CD14-positive monocyte (primary cell): Measurements from ENCODE around the gene OGDHL. TPM values are rescaled to one million over a fixed set of nuclear protein-coding genes. Genes with fewer than 3 reads are reported as not detected.

Experiments used
- DNase-seq, 3 donors: peaks; one replicate each; pipeline ENCODE4 v3.0.0-alpha.2; 2011 to 2022
- H2AFZ ChIP-seq: 2 replicates; pipeline ENCODE4 v1.6.0; 2012; ENCODE audit warnings: mild to moderate bottlenecking, low read depth, low read length, inconsistent platforms; ENCODE audit not compliant: insufficient read depth, poor library complexity, severe bottlenecking
- H3K27ac ChIP-seq, 2 donors: 1 replicate in 1 of 2; 2 replicates in 1 of 2; pipeline ENCODE4 v1.5.1; 2012 to 2013; ENCODE audit warnings: low read length in 2 of 2, control low read depth in 1 of 2, inconsistent platforms in 1 of 2, low read depth in 1 of 2, mild to moderate bottlenecking in 1 of 2
- H3K27me3 ChIP-seq, 2 donors: one replicate each; pipeline versions ENCODE4 v1.6.0 to v1.6.1; 2011 to 2013; ENCODE audit warnings: low read length in 2 of 2; ENCODE audit not compliant: control insufficient read depth in 2 of 2, insufficient read depth in 2 of 2
- H3K36me3 ChIP-seq, 2 donors: replicated peaks in 1 of 2; 1 replicate in 1 of 2; 2 replicates in 1 of 2; pipeline versions ENCODE4 v1.5.1 to v1.6.1; 2012 to 2013; ENCODE audit warnings: low read length in 2 of 2, control low read depth in 1 of 2, inconsistent platforms in 1 of 2, mild to moderate bottlenecking in 1 of 2; ENCODE audit not compliant: insufficient read depth in 2 of 2, control insufficient read depth in 1 of 2
- H3K4me1 ChIP-seq, 2 donors: 1 replicate in 1 of 2; 2 replicates in 1 of 2; pipeline versions ENCODE4 v1.5.1 to v1.6.1; 2012 to 2013; ENCODE audit warnings: low read length in 2 of 2, control low read depth in 1 of 2, inconsistent platforms in 1 of 2, mild to moderate bottlenecking in 1 of 2, moderate library complexity in 1 of 2; ENCODE audit not compliant: insufficient read depth in 2 of 2, control insufficient read depth in 1 of 2
- H3K4me2 ChIP-seq: replicated peaks from 2 replicates; pipeline ENCODE3; 2012; ENCODE audit warnings: low read length, moderate library complexity, mild to moderate bottlenecking; ENCODE audit not compliant: poor library complexity, severe bottlenecking; ENCODE audit errors: extremely low read depth
- H3K4me3 ChIP-seq, 3 experiments: fragments of 200-600 bp in 1 of 3; sonication (generic) in 1 of 3; replicated peaks in 1 of 3; 1 replicate in 2 of 3; 2 replicates in 1 of 3; pipeline ENCODE4 v1.5.1; 2011 to 2013; ENCODE audit warnings: low read length in 3 of 3, mild to moderate bottlenecking in 3 of 3, control low read depth in 2 of 3, low read depth in 2 of 3, inconsistent platforms in 1 of 3, moderate library complexity in 1 of 3
- H3K79me2 ChIP-seq: 2 replicates; pipeline ENCODE4 v1.6.0; 2012; ENCODE audit warnings: mild to moderate bottlenecking, control low read depth, inconsistent platforms, low read length, moderate library complexity; ENCODE audit not compliant: insufficient read depth
- H3K9ac ChIP-seq: 2 replicates; pipeline ENCODE4 v1.6.0; 2017; ENCODE audit warnings: low read length, mild to moderate bottlenecking; ENCODE audit not compliant: insufficient read depth, poor library complexity, severe bottlenecking
- H3K9me3 ChIP-seq, 2 donors: replicated peaks in 1 of 2; 1 replicate in 1 of 2; 2 replicates in 1 of 2; pipeline versions ENCODE4 v1.5.1 to v1.6.1; 2012 to 2013; ENCODE audit warnings: low read length in 2 of 2, control low read depth in 1 of 2; ENCODE audit not compliant: control insufficient read depth in 1 of 2, insufficient read depth in 1 of 2
- H4K20me1 ChIP-seq: 2 replicates; pipeline ENCODE4 v1.6.0; 2012; ENCODE audit warnings: mild to moderate bottlenecking, low read length, control low read depth, moderate library complexity; ENCODE audit not compliant: insufficient read depth
- H3K27ac Mint-ChIP-seq, 7 donors: one replicate each; pipeline ENCODE4 v1.8.0; 2020; ENCODE audit warnings: mild to moderate bottlenecking in 7 of 7, mixed read lengths in 7 of 7, moderate library complexity in 6 of 7, inconsistent platforms in 2 of 7
- H3K27me3 Mint-ChIP-seq, 3 donors: one replicate each; pipeline ENCODE4 v1.8.0; 2021 to 2022; ENCODE audit warnings: low read depth in 3 of 3, mild to moderate bottlenecking in 3 of 3, mixed read lengths in 3 of 3, moderate library complexity in 3 of 3, inconsistent platforms in 1 of 3
- H3K36me3 Mint-ChIP-seq, 2 donors: one replicate each; pipeline ENCODE4 v1.8.0; 2020; ENCODE audit warnings: mixed read lengths in 2 of 2, inconsistent platforms in 1 of 2, mild to moderate bottlenecking in 1 of 2
- H3K4me1 Mint-ChIP-seq: one replicate; pipeline ENCODE4 v1.8.0; 2020; ENCODE audit warnings: mild to moderate bottlenecking, mixed read lengths
- H3K4me3 Mint-ChIP-seq, 2 donors: one replicate each; pipeline ENCODE4 v1.8.0; 2020; ENCODE audit warnings: mild to moderate bottlenecking in 2 of 2, mixed read lengths in 2 of 2, moderate library complexity in 1 of 2
- H3K9me3 Mint-ChIP-seq, 7 donors: one replicate each; pipeline ENCODE4 v1.8.0; 2020 to 2022; ENCODE audit warnings: mixed read lengths in 7 of 7, mild to moderate bottlenecking in 6 of 7, moderate library complexity in 6 of 7, inconsistent platforms in 2 of 7
- WGBS: methylation state at CpG from one replicate; pipeline ENCODE4 v1.1.5; 2013; ENCODE audit warnings: missing lambda C conversion rate; ENCODE audit not compliant: insufficient coverage; 5-methylcytosine and 5-hydroxymethylcytosine counted together
- intact Hi-C, 2 donors: fragments of 100-400 bp; cut with micrococcal nuclease; formaldehyde crosslinking; loops; one replicate each; pipeline versions ENCODE4 v1.15.0 to v1.15.1; 2023
- polyA plus RNA-seq, 3 donors: library from polyadenylated mRNA; depleted of rRNA in 1 of 3; unstranded in 2 of 3; stranded (reverse) in 1 of 3; fragments of 300-500 nt in 2 of 3; fragments of >200 nt in 1 of 3; fragmentation: Illumina TruSeq in 2 of 3; gene quantifications; 1 replicate in 2 of 3; 2 replicates in 1 of 3; pipeline ENCODE4 v1.2.3, GENCODE V29; 2012 to 2021
- TF ChIP-seq, protein P1 (sequence below): fragments of 200-600 bp; IDR thresholded peaks from one replicate; pipeline ENCODE4 v1.8.0; 2022; ENCODE audit warnings: antibody characterized with exemption, mild to moderate bottlenecking

Gene OGDHL
- polyA plus RNA-seq, 3 donors: not detected

DNA sequence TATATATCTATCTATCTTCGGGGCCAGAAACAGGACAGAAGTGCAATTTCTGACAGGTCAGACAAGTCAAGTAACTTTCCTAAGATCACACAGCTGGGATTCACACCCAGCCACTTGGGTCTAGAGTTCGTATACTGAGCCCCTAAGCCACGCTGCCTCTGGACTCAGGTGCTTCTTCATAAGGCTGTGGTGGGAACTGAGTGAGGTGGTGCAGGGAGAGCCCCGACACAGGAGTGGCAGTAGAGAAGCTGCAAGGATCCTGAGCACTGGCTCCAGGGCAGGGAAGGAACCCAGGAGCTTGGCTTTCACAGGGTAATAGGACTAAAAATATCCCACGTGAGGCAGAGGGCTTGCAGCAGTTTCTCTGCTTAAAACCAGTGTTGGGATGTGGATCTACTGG, 48.9 kb downstream of the OGDHL start:
- H3K27me3 Mint-ChIP-seq: peaks cover 3 to 9% (median 5%) of the 10 kb centered on the region in 3 donors
- H3K4me3 Mint-ChIP-seq: no peak overlapping the region
- Histone ChIP-seq H4K20me1 (no peaks in the 10 kb centered on the region), H3K4me1 (no peaks in the 10 kb centered on the region), H3K27ac (no peak overlapping the region), H3K9me3 (peaks cover 0 to 7% of the 10 kb centered on the region in 2 donors), H2AFZ (no peak overlapping the region), H3K79me2 (no peaks in the 10 kb centered on the region), H3K27me3 (no peaks in the 10 kb centered on the region), H3K4me3 (no peak overlapping the region), H3K9ac (no peak overlapping the region), H3K36me3 (no peaks in the 10 kb centered on the region), H3K4me2 (no peak overlapping the region)
- H3K27ac Mint-ChIP-seq: no peak overlapping the region
- DNase-seq: no peak
- 96% methylated on average over 3 of the region's 5 CpGs for WGBS
- intact Hi-C loops: no loop called here
- H3K36me3 Mint-ChIP-seq: no peaks in the 10 kb centered on the region
- peaks cover 4 to 22% (median 13%) of the 10 kb centered on the region in 7 donors for H3K9me3 Mint-ChIP-seq
- no peaks in the 10 kb centered on the region for H3K4me1 Mint-ChIP-seq
- TF ChIP-seq, protein P1, sequence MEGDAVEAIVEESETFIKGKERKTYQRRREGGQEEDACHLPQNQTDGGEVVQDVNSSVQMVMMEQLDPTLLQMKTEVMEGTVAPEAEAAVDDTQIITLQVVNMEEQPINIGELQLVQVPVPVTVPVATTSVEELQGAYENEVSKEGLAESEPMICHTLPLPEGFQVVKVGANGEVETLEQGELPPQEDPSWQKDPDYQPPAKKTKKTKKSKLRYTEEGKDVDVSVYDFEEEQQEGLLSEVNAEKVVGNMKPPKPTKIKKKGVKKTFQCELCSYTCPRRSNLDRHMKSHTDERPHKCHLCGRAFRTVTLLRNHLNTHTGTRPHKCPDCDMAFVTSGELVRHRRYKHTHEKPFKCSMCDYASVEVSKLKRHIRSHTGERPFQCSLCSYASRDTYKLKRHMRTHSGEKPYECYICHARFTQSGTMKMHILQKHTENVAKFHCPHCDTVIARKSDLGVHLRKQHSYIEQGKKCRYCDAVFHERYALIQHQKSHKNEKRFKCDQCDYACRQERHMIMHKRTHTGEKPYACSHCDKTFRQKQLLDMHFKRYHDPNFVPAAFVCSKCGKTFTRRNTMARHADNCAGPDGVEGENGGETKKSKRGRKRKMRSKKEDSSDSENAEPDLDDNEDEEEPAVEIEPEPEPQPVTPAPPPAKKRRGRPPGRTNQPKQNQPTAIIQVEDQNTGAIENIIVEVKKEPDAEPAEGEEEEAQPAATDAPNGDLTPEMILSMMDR: no peak

- TF ChIP-seq, protein P1: no peak
- H3K4me3 ChIP-seq: no peak overlapping the region
- H3K79me2 ChIP-seq: no peaks in the 10 kb centered on the region
- no peaks in the 10 kb centered on the region for H3K27me3 ChIP-seq
- Mint-ChIP-seq H3K4me3 (no peak overlapping the region), H3K27me3 (peaks cover 2 to 11% (median 3%) of the 10 kb centered on the region in 3 donors), H3K4me1 (no peaks in the 10 kb centered on the region), H3K9me3 (peaks cover 2 to 22% (median 9%) of the 10 kb centered on the region in 7 donors), H3K36me3 (no peaks in the 10 kb centered on the region), H3K27ac (no peak overlapping the region)
- no peak overlapping the region for H3K27ac ChIP-seq
- intact Hi-C loops: no loop called here
- no peaks in the 10 kb centered on the region for H3K36me3 ChIP-seq
- no peak overlapping the region for H2AFZ ChIP-seq
- WGBS: no CpG with 5 or more reads among the region's 8 CpGs
- no peaks in the 10 kb centered on the region for H3K4me1 ChIP-seq
- no peak for DNase-seq
- H3K4me2 ChIP-seq: no peak overlapping the region
- no peaks in the 10 kb centered on the region for H4K20me1 ChIP-seq
- no peak overlapping the region for H3K9ac ChIP-seq
- peaks cover 0 to 7% of the 10 kb centered on the region in 2 donors for H3K9me3 ChIP-seq
Measured at GRCh38 chr10:49711481-49711880, 50.6 kb downstream of the OGDHL start.
